IPS-NIHi11 (cell line): ENCODE measurements around the gene KCNQ1.

Experiments used
- DNase-seq: peaks from one replicate; pipeline ENCODE4 v3.0.0; 2012; ENCODE audit warnings: mixed read lengths, low spot score

KCNQ1 gene

DNA sequence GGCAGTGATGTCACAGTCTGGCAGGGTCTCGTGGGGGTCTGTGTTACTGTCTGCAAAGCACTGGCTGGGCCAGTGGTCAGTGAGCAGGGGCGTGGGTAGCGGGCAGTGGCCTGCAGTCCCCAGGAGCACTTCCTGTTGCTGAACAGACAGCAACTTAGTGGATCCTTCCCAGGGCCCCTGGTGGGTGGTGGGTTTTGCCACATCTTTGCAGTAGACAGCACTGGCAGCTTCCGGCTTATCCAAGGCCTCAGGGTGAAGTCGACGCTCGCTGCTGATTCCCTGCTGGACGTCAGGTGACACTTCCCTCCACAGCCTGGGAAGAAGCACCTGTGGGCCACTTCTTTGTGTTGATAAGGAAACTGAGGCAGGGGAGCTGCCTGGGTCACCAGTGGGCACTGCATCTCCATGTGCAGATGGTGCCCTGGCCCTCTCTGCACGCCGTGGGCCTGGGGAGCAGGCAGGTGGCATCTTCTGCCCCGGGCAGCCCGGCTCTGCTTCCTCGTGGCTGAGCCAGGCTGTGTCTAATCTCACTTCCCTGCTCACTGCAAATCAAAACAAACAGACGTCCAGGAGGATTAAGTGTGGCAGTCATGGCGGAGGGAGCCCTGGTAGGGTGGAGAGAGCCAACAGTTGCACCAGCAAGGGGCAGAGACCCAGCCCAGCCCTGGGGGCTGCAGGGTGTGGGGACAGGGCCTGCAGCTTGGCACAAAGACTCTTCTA lies 79.8 kb downstream of the KCNQ1 start:
- peak; percentile 14 for DNase-seq

DNA sequence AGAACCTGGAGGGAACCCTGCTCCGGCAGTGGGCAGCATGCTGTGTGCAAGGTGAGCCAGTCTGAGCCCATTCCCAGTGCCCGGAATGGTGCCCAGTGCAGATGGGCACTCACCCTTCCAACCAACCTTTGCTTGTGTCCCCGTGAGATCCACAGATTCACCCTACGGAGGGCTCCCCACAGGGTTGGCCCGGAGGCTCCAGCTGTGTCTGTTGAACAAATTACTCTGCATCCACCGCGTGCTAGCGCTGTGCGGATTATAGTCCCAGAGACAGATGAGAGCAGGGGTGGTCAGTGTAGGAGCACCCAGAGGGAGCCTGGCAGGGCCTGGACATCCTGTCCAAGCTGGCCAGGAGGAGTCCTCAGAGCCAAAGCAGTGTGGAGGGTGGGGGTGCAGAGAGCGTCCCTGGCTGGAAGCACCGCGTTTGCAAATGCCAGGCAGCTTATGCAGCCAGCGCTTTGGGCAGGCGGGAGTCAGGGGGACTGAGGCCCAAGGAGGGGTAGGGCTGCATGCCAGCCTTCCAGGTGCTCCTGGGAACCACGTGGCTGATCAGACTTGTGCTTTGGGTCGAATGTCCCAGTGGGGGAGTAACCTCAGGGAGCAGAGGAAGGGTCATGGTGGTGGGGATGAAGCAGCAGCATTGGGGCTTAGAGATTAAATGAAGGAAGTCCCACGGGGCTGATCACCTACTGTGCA lies 80.5 kb downstream of the KCNQ1 start:
- DNase-seq, result no peak

DNA sequence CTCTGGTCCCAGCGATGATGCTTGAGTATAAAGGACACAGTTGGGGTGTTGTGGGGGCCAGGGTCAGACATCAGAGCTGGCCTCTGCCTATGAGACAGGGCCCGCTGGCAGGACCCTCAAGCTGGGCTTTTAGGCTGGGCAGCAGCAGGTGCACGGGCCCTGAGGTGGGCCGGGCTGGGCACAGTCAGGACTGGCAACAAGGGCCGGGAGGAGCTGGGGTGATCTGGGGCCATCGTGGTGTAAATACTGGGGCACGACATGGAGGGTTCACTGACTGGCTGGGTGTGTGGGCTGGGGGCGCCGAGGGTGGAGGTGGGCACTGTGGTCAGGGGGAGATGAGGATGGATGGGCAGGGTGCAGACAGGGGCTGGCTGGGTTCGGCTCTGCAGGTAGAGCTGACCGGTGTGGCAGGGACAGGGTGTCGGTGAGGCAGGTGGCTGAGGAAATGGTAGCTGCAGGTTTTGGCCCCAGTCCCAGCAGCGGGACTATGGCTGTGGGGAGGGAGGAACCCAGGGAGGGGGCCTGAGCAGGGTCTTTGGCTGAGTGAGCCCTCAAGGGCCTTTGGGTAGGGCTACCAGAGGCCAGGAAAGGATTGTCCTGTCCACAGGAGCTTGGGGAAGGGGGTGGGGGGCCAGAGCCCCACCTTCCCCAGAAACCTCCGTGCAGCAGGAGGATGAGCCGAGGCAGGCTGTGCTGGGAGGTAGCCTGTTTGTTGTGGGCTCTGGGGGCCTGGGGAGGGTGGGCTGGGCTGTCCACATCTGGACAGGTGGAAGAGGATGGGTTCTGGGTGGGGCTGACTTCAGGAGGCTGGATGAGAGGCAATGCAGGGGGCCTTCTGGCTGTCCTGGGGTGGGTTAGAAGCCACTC lies 81.4 kb downstream of the KCNQ1 start:
- no peak for DNase-seq

DNA sequence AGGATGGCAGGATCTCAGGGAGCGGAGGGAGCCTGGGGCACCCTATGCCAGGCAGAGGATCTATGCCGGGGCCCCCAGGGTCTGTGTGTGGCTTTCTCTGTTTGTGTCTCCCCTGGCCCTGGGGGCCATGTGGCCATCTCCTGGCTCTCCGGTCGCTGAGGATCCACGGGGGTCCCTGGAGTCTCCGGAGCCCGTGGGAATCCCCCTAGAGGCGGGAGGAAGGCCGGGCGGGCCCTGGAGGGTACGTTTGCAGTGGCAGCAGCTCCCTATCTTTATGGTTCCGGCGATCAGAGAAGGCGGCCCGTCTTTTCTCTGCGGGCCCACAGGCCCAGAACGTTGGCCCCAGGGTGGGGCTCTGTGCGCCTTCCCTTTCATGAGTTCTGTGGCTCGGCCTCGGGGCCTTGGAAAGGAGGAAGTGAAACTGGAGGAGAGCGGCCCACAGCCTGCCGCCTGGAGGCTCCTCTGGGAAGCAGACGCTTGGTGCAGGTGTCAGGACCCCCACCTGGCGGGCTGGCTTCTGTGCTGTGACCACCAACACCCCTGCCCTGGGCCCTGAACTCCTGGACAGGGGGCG lies 82.1 kb downstream of the KCNQ1 start:
- DNase-seq, result no peak

DNA sequence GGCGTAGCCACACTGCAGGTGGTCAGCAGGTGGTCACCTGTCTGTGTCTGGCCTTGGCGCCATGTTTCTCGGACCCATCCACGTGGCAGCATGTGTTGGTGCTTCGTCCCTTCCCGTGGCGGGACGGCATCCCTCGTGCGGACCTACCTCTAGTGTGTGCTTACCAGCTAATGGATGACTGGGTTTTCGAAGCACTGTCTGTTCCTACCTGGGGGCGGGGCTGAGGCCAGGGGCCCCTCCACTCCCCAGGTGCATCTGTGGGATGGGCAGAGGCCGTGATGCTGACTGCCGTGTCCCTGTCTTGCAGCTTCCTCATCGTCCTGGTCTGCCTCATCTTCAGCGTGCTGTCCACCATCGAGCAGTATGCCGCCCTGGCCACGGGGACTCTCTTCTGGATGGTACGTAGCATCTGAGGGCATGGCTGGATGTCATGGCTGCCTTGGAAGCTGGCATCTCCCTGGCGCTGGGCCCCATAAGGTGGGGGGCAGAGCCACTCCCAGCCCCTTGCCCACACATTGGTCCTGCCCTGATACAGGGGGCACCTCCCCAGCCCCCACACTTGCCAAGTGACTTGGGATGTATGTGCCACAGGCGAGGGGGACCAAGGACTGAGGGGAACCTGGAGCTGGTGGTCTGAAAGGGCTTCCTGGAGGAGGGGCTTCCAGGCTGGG lies 82.9 kb downstream of the KCNQ1 start:
- no peak for DNase-seq

DNA sequence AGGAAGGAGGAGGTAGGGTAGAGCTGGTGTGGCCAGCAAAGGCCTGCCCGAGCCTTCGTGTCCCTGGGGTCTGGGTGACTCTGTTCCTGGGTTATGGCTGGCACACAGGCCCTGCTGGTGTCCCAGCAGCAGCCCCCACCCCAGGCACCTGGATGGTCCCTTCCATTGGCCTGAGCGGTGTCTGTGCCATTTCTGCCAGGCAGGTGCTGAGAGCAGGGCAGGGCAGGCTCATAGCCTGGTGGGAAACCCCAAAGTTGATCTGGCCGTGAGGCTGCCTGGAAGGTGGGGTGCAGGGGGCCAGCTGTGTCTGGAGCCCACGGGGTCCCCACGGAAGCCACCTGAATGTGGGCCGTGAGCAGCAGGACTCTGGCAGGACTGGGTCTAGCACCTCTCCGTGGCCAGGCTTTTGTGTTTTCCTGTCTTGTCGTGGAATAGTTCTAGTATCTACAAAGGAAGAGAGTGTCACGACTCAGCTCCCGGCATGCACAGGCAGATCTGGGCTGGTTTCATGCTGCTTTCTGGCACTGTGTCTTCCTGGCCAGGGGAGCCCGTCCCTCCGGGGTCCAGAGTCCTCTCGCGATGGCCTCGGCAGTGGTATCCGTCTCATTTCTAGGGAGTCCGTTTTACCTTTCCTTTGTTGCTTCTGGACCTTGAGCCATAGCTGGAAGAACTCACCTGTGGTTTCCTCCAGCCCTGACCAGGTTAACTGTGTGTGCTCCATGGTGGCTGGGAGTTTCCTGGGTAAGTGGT lies 83.7 kb downstream of the KCNQ1 start:
- no peak for DNase-seq

DNA sequence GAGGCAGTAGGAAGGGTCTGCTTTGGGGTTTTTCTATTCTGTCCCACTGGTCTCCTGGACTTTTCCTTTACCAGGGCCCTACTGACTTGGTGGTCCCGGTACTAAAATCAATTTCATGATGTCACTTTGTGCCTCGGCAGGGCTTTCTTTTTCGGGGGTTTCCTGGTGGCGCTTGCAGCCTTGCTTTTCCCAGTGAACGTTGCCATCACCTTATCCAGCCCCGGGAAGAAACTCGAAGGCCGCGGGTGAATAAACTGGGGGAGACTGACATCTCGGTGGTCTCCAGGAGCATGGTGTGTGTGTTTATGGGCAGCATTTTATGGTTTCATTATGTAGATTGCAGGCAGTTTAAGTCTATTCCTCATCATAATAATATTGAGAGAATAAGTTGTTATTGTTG lies 84.4 kb downstream of the KCNQ1 start:
- DNase-seq, result no peak

DNA sequence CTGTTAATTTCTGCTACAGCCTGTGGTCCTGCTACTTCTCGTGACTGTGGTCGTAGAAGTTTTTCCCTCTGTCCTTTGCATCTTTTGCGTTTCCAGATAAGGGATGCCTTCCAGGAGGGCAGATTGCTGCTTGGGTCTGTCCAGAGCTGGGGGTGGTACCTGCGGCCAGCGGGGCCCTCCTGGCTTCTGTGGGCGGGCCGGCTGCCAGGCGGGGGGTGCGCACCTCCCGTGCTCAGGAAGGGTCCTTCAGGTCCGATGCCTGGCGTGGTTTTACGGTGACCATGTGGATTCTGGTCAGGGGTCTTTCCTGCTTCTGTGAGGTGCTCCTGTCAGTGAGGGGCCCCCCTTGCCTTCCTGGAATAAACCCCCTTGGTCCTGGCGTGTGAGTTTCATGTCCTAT lies 84.8 kb downstream of the KCNQ1 start:
- no peak for DNase-seq

DNA sequence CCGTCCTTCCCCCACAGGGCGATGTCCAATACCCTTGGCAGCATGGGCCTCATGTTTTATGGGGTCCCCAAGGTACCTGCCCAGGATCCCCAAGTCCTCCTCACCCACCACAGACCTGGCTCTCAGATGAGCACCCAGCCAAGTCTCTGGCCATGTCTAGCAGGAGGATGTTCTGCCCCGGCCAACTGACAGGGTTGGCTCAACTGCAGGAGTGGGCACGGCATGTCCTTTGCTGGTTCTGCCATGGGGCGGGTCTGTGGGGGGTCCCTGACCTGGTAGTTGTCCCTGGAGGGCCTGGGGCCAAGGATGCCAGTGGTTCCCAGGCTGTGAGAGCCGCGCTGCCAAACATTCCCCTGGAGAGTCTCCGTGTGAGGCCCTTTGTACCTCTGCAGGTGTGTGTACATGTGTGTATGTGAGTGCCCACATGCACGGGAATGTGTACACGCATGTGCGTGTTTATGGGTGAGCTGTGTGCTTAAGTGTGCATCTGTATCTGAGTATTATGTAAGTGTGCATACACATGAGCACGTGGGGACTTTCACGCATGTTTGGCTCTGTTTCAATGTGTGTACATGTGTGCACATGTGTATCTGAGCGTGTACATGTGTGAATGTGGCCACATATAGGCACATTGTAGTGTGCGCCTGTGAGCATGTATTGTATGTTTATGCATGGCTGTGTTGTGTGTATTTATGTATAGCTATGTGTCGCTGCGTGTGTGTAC lies 85.5 kb downstream of the KCNQ1 start:
- no peak for DNase-seq

DNA sequence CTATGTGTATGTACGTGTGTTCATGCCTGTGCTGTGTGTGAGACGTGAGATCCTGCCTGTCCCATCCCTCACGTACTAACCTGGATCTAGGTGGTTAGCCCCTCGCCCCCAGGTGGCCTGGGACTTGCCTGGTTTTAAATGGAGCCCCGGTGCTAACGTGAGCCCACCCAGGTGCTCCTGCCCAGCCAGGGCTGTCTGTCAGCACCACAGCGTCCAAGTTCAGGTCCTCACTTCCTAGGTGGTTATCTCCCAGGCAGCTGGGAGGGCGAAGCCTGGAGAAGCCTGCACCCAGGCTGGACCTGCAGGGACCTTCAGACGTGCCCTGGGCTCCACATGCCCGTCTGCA lies 86.0 kb downstream of the KCNQ1 start:
- no peak for DNase-seq

DNA sequence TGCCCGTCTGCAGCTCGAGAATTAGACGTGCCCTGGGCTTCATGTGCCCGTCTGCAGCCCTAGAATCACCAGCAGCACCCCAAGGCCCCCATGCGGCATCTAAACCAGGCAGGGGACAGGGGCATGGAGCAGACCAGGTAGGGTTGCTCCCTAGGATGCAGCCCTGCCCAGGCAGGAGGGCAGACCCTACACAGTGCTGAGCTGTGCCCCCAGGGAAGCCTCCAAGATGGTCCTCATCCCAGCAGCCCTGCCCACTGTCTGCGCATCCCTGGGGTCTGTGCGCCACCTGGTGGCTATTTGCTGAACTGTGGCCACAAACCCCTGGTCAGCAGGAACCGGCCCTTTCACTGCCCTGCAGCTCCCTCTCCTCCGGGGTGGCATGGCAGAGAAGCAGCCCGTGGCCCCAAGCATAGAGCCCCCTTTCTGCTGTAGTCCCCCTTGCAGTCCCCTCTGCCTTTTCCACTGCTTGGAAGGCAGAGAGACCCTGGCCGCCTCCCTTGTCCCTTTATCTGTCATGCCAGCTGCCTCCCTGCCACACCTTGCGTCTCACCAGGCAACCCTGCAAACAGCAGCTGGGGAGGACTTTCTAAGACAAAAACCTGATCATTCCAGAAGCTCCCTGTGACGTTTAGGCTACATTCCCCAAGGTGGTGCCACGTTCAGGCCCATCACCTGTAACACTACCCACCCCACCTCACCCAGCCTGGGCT lies 86.6 kb downstream of the KCNQ1 start:
- DNase-seq, result peak; percentile 86

DNA sequence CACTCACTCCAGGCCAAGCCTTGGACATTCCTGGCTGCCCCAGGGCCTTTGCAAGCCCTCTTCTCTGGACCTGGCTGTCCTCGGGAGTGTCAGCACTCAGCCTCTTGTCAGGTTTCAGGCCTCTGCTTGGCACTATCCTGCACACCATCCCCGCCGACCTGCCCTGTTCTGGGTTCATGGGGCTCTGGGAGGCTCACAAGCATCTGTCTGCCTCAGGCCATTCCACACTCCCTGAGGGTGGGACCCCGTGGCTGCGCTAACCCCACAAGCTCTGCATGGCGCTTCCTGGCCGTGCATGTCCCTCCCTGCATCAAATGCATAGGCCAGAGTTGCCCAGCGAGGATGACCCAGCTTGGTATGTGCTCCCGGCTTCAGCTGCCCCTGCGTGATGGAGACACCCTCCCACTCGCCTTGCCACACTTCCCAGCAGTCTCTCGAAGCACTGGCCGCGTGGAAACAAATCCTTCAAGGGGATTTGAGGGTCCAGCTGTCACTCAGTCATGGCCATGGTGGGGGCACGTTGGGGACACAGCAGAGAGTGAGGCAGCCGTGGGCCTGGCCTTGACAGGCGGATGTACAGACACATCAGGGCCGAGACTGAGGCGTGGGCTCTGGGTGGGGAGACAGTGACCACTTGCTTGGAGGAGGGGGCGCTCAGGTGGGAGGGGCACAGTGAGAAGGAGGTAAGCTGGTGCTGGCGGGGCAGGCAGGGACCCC lies 87.3 kb downstream of the KCNQ1 start:
- no peak for DNase-seq

DNA sequence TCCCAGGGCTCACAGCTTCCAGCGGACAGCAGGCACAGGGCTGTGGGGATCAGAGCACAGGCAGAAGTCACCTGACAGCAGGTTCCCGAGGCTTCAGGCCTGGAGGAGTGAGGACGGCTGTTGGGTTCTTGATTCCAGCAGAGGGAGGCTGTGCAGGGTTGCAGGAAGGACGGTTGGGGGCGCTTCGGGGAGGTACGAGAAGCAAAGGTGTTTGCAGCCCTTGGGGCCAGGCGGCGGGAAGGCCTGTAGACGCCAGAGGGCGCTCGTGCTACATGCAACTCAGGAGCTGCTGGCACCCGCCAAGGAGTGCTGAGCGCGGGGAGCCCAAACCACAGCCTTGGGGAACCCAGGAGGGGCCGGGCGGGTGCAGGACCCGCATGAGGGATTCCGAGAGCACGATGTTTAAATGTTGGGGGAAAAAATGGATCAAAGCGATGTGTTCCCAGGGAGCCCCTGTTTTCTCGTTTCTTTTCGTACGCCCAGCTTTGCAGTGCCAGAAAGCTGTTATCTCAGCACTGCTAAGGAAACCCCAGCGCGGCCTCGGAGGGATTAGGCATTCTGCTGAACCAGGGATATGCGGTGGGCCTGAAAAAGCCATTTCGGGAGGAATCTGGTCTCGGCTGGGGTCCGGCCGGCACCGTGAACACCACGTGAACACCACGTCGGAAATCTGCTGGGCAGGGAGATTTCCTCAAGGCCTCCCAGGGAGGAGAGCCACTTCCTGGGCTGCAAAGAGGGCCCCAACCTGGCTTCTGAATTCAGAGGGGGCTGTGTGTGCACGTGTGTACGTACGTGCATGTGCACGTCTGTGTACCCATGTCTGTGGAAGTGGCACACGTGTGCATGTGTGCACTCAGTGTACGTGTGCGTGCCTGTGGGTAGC lies 88.1 kb downstream of the KCNQ1 start:
- peak; percentile 92 for DNase-seq

DNA sequence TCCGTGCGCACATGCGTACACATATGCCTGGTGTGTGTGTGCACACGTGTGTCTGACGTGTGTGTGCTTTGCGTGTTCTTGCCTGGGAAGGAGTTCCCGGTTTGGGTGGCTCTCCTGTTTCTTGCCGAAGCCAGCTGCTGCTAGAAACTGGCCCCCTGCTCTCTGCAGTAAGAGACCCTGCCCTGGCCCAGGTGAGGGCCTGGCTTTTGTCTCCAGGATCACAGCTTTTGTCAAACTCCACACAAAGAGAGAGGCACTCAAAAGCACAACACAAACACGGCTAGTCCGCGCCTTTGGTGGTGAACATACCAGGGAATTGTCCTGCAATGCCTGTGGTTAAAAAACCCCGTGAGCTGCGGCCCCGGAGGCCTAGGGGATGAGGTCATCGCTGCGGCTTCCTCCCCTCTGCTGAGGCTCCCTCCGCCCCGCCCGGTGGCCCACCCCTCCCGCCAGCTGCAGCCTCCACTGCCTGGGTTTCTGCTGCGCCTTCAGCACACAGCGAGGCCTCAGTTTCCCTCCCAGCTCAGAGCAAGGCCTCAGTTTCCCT lies 88.9 kb downstream of the KCNQ1 start:
- DNase-seq, result peak; percentile 88

DNA sequence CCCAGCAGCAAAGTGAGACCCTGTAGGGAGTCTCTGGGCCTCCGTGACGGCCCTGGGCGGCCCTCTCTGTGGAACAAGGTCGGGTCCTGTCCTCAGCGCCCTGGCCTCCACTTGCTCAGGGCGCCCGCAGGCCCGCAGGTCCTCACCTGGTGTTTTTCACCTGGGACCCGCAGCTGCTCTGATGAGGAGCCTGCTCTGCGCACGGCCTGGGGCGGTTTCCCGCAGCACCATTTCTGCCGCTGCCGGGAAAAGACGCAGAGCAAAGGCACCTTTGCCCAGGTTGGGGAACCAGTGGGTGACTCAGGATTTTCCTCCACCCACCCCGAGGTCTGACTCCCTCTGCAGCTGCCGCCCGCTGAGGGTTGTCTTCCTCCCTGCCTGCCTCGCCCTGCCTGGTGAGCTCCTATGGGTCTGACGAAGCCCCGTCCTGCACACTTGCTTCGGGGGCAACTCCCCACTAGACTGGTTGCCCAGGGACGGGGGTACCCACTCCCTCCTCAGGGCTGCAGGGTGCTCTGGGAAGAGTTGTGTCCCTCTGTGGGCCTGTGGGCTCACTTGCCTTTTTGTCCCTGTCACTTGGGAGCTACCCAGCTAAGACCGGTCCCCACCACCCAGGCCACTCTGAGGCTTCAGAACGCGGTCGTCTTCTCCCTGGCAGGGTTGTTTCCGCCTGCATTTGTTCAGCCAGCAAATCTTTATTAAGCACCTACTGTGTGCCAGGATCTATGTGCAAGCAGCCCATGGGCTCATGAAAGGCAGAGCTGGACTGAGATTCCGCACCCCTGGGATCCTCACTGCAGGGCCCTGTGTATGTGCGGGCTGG lies 89.5 kb downstream of the KCNQ1 start:
- no peak for DNase-seq

DNA sequence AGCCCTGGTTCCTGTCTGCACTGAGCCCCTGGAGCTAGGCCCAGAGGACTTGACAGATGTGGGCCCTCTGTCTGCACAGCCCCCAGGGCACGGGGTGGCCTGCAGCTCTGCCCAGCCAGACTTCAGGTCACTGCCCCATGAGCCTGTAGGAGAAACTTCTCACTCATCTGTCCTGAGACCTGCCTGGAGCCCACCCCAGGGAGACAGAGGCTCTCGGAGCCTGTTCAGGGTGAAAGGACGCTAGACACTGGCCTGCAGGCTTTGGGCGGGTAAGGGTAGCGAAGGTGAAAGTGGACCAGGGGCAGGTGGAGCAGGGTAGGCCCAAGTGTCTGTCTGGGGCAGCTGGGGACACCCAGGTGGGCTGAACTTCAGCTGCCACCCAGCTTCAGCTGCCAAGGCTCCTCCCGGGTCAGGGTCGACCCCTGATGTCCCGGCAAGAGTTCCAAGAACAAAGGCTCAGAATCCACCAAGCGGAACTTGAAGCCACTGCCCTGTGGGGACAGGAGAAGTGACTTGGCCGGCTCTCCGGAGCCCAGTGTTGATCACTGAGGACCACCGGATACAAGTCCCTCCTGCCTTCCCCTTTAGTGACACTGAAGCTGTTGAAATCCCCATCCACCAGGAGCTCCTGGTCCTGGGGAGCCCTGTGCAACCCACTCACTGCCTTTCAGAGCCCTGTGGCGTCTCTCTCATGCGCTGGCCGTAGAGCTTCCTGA lies 90.3 kb downstream of the KCNQ1 start:
- no peak for DNase-seq
